Measurements from ENCODE around the gene MRC2. TPM values are rescaled to one million over a fixed set of nuclear protein-coding genes. Genes with fewer than 3 reads are reported as not detected.

The MRC2 gene
- total and polyA plus RNA-seq, 3 donors from 2014 or later, result 32.9 to 60.9 (median 40.3) TPM

GRCh38 chr17:62631936-62632924 is 4.8 kb downstream of the MRC2 start:
- H3K4me1 ChIP-seq, result peaks cover 6% of the 10 kb centered on the region
- H3K4me3 ChIP-seq, result no peak overlapping the region
- no peak overlapping the region for H3K27ac ChIP-seq
- DNase-seq, result no peak
- H3K27me3 ChIP-seq, result no peaks in the 10 kb centered on the region
- WGBS, 2 donors, result 82 to 85% methylated on average over 23 to 27 of the region's 27 CpGs
- H3K9me3 ChIP-seq, result no peaks in the 10 kb centered on the region
- intact Hi-C loops (cut with DNase I; ENCODE audit: low total_unique reads), result no loop called here
- H3K36me3 ChIP-seq (ENCODE audit: low read depth, missing control alignments), result no peaks in the 10 kb centered on the region
- TF ChIP-seq CTCF (IDR thresholded peaks at IDR 0.05) (no peak), POLR2A (IDR thresholded peaks at IDR 0.05) (no peak)

GRCh38 chr17:62637809-62638208 is 10.3 kb downstream of the MRC2 start:
- H3K4me1 ChIP-seq, result no peaks in the 10 kb centered on the region
- no peaks in the 10 kb centered on the region for H3K9me3 ChIP-seq
- DNase-seq, result no peak
- no peak overlapping the region for H3K4me3 ChIP-seq
- 74 to 80% methylated on average over 9 of the region's 9 CpGs for WGBS, 2 donors
- intact Hi-C loops (cut with DNase I; ENCODE audit: low total_unique reads), result no loop called here
- no peak for TF ChIP-seq POLR2A (IDR thresholded peaks at IDR 0.05)
- no peak for TF ChIP-seq CTCF (IDR thresholded peaks at IDR 0.05)
- no peaks in the 10 kb centered on the region for H3K27me3 ChIP-seq
- H3K36me3 ChIP-seq (ENCODE audit: low read depth, missing control alignments), result no peaks in the 10 kb centered on the region
- H3K27ac ChIP-seq, result peak overlapping the region in 1 of 2 donors; percentile 30

GRCh38 chr17:62641153-62641552 is 13.7 kb downstream of the MRC2 start:
- Histone ChIP-seq H3K27ac (no peak overlapping the region), H3K27me3 (no peaks in the 10 kb centered on the region), H3K9me3 (no peaks in the 10 kb centered on the region), H3K4me1 (no peaks in the 10 kb centered on the region), H3K36me3 (ENCODE audit: low read depth, missing control alignments) (no peaks in the 10 kb centered on the region), H3K4me3 (no peak overlapping the region)
- WGBS, 2 donors, result 79 to 90% methylated on average over 10 of the region's 10 CpGs
- no peak for DNase-seq
- TF ChIP-seq CTCF (IDR thresholded peaks at IDR 0.05), result no peak
- no peak for TF ChIP-seq POLR2A (IDR thresholded peaks at IDR 0.05)
- intact Hi-C loops (cut with DNase I; ENCODE audit: low total_unique reads), result no loop called here

GRCh38 chr17:62641951-62642350 is 14.5 kb downstream of the MRC2 start:
- WGBS, 2 donors, result 41 to 45% methylated on average over 6 of the region's 6 CpGs
- H3K9me3 ChIP-seq, result no peaks in the 10 kb centered on the region
- H3K27me3 ChIP-seq, result no peaks in the 10 kb centered on the region
- intact Hi-C loops (cut with DNase I; ENCODE audit: low total_unique reads), result no loop called here
- no peak overlapping the region for H3K4me3 ChIP-seq
- DNase-seq, result no peak
- no peaks in the 10 kb centered on the region for H3K36me3 ChIP-seq (ENCODE audit: low read depth, missing control alignments)
- TF ChIP-seq CTCF (IDR thresholded peaks at IDR 0.05), result no peak
- TF ChIP-seq POLR2A (IDR thresholded peaks at IDR 0.05), result no peak
- H3K4me1 ChIP-seq, result no peaks in the 10 kb centered on the region
- H3K27ac ChIP-seq, result no peak overlapping the region
